ENCODE results near the gene NRP2. TPM values are rescaled to one million over a fixed set of nuclear protein-coding genes. Genes with fewer than 3 reads are reported as not detected.

The NRP2 gene
- polyA plus RNA-seq, 2 of the 4 experiments (the other 2 are of a cell fraction): 144 to 159 TPM

DNA sequence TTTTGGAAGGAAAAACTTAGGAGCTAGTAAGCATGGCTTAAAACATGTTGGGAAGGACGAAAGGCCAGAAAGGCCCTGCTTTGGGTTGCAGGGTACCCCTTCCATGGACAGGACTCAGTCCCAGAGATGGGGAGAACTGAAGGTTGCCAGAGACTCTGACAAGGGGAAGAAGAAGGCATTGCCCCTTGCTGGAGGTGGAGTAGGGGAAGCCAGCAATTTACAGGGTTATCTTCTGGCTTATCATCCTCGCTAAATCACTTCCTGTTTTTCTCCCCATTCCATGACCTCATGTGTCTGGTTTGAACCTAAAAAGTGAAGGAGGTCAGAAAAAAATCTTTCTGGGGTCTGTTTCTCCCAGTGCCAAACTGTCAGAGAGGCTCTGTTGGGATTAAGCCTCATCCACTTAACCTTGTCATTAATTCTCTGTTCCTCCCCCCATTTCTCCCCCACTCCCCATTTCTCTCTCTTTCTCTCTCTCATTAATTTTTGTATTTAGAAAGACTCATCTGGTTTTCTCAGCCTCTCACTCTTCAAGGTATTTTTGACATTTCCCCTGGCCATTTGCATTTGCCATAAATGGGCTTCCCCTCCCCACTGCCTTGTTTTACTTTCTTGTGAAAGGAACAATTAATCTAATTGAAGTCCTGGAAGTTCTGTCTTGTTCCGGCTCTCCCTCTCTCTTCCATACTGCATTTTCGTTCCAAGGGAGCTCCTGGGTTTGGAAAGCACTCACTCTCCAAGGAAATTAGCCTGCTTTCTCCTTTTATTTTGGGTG is 17.4 kb downstream of the NRP2 start (continued):
- TF ChIP-seq JUNB (IDR thresholded peaks at IDR 0.05): no peak
- TF ChIP-seq GATA3 (IDR thresholded peaks at IDR 0.05; ENCODE audit: borderline replicate concordance): no peak
- no peak for TF ChIP-seq RCOR1 (IDR thresholded peaks at IDR 0.05; ENCODE audit: low read depth, low read length)
- TF ChIP-seq NPAS2 (CRISPR knock-in tag; IDR thresholded peaks at IDR 0.05; ENCODE audit: borderline replicate concordance): no peak
- TF ChIP-seq MYC (IDR thresholded peaks at IDR 0.05; ENCODE audit: borderline replicate concordance, low read length): no peak

DNA sequence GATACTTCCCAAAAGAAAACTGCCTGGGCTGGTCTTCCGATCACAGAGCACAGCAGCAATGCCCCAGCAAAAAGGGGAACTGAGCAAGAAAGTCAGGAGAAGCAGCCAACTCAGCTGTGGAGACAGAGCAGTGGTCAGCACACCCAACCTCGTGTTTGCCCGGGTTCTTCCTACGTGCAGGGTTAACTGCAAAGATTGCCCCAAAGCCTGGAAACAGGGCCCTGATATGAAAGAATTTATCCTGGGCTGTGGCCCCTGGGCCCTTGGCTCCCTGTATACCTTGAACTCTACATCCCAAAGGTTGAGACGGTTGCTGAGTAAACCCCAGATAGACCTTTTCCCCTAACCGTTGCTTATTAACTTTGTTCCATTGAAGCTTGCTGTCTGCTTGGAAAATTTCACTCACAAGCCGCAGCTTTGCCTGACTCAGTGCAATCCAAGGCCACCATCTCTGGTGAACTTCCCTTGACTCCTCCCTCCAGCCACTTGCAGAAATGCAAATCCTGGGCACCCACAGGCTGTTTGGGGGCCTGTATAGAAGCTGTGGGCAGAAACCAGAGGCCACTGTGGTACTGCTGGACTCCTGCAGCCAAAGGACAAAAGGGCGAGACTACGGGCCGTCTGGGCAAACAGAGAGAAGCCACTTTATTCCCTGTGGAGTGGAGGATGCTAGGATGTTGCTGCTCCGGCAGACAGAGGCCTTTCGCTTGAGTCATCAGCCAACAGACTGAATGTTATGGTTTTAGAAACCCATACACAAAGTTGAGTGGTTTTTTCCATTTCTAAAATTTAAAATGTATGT is 18.2 kb downstream of the NRP2 start:
- H3K4me3 ChIP-seq: peak overlapping the region; percentile 24; the same call in 2 of the 3 replicates
- POLR2A ChIA-PET: interaction anchor here (0.7 to 3.5 kb wide), 3 partner anchors 11 to 18 kb away, joined by 4 to 26 read pairs (median 9); partner anchors contain the start of gene NRP2
- H3K27ac ChIP-seq: peak overlapping the region; percentile 93 to 95
- H3K4me2 ChIP-seq: peak overlapping the region; percentile 79
- no peaks in the 10 kb centered on the region for H3K9me3 ChIP-seq
- peaks cover 100% of the 10 kb centered on the region for H3K4me1 ChIP-seq
- 6% methylated on average over 12 of the region's 12 CpGs for WGBS (ENCODE audit: missing lambda C conversion rate)
- ATAC-seq: peak; percentile 83 to 91
- CTCF ChIA-PET: interaction anchor here (0.6 to 4.1 kb wide), 6 partner anchors 11 to 464 kb away, joined by 3 to 14 read pairs (median 4); no protein-coding TSS in a partner anchor
- DNase-seq (ENCODE audit: low read depth in 1 of 2, low spot score in 1 of 2): peak; percentile 41 to 93
- FAIRE-seq: no peak
- TF ChIP-seq RARB (CRISPR knock-in tag; IDR thresholded peaks at IDR 0.05): no peak
- no peak for TF ChIP-seq HDAC2 (IDR thresholded peaks at IDR 0.05)
- TF ChIP-seq RAD21 (conservative IDR thresholded peaks at IDR 0.05 in 1 of 2, IDR thresholded peaks at IDR 0.05 in 1 of 2): peak in 1 of 2 experiments; percentile 46; a peak in 3 of 5 replicates
- no peak for TF ChIP-seq NR3C1 (IDR thresholded peaks at IDR 0.05)
- TF ChIP-seq, protein P1, sequence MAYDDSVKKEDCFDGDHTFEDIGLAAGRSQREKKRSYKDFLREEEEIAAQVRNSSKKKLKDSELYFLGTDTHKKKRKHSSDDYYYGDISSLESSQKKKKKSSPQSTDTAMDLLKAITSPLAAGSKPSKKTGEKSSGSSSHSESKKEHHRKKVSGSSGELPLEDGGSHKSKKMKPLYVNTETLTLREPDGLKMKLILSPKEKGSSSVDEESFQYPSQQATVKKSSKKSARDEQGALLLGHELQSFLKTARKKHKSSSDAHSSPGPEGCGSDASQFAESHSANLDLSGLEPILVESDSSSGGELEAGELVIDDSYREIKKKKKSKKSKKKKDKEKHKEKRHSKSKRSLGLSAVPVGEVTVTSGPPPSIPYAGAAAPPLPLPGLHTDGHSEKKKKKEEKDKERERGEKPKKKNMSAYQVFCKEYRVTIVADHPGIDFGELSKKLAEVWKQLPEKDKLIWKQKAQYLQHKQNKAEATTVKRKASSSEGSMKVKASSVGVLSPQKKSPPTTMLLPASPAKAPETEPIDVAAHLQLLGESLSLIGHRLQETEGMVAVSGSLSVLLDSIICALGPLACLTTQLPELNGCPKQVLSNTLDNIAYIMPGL (CRISPR knock-in tag; IDR thresholded peaks at IDR 0.05; ENCODE audit: borderline replicate concordance): no peak
- TF ChIP-seq ELK1 (IDR thresholded peaks at IDR 0.05; ENCODE audit: low read depth, low read length): no peak
- peak; percentile 75 to 83 for TF ChIP-seq JUN (IDR thresholded peaks at IDR 0.05)
- TF ChIP-seq REST (IDR thresholded peaks at IDR 0.05): no peak
- no peak for TF ChIP-seq HEYL (CRISPR knock-in tag; IDR thresholded peaks at IDR 0.05)
- TF ChIP-seq POLR2AphosphoS2 (conservative IDR thresholded peaks at IDR 0.05; ENCODE audit: low read length): no peak
- TF ChIP-seq BHLHE40 (IDR thresholded peaks at IDR 0.05; ENCODE audit: low read depth, low read length): no peak
- no peak for TF ChIP-seq CBX2 (IDR thresholded peaks at IDR 0.05; ENCODE audit: borderline replicate concordance, low read depth)
- peak; percentile 83 for TF ChIP-seq GATA3 (IDR thresholded peaks at IDR 0.05; ENCODE audit: borderline replicate concordance)
- no peak for TF ChIP-seq ZSCAN20 (CRISPR knock-in tag; IDR thresholded peaks at IDR 0.05)
- TF ChIP-seq KDM1A (IDR thresholded peaks at IDR 0.05; ENCODE audit: low read depth): no peak
- TF ChIP-seq, protein P2, sequence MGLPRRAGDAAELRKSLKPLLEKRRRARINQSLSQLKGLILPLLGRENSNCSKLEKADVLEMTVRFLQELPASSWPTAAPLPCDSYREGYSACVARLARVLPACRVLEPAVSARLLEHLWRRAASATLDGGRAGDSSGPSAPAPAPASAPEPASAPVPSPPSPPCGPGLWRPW (IDR thresholded peaks at IDR 0.05): no peak
- no peak for TF ChIP-seq CHD4 (IDR thresholded peaks at IDR 0.05; ENCODE audit: borderline replicate concordance)
- no peak; the same call in 2 of the 3 replicates for TF ChIP-seq SMC3 (IDR thresholded peaks at IDR 0.05)
- peak in 1 of 2 experiments; percentile 70; a peak in 2 of 4 replicates for TF ChIP-seq CEBPB (IDR thresholded peaks at IDR 0.05)
- no peak for TF ChIP-seq HOXA7 (CRISPR knock-in tag; IDR thresholded peaks at IDR 0.05)
- no peak for TF ChIP-seq TFCP2L1 (CRISPR knock-in tag; IDR thresholded peaks at IDR 0.05)
- TF ChIP-seq, protein P3, sequence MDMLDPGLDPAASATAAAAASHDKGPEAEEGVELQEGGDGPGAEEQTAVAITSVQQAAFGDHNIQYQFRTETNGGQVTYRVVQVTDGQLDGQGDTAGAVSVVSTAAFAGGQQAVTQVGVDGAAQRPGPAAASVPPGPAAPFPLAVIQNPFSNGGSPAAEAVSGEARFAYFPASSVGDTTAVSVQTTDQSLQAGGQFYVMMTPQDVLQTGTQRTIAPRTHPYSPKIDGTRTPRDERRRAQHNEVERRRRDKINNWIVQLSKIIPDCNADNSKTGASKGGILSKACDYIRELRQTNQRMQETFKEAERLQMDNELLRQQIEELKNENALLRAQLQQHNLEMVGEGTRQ (IDR thresholded peaks at IDR 0.05): no peak
- no peak for TF ChIP-seq PHF8 (IDR thresholded peaks at IDR 0.05; ENCODE audit: borderline replicate concordance, low read depth)
- TF ChIP-seq FOSB (CRISPR knock-in tag; IDR thresholded peaks at IDR 0.05): no peak
- peak; percentile 78 for TF ChIP-seq JUNB (IDR thresholded peaks at IDR 0.05)
- no peak; the same call in 1 of the 2 replicates for TF ChIP-seq ESRRA (IDR thresholded peaks at IDR 0.05; ENCODE audit: borderline replicate concordance, low read length)

All from A549 (cell line).